Measurements from ENCODE around the gene SYMPK. TPM values are rescaled to one million over a fixed set of nuclear protein-coding genes. Genes with fewer than 3 reads are reported as not detected.

The SYMPK gene
- total and polyA plus RNA-seq, 9 donors: 24.8 to 61.9 (median 50.1) TPM

DNA sequence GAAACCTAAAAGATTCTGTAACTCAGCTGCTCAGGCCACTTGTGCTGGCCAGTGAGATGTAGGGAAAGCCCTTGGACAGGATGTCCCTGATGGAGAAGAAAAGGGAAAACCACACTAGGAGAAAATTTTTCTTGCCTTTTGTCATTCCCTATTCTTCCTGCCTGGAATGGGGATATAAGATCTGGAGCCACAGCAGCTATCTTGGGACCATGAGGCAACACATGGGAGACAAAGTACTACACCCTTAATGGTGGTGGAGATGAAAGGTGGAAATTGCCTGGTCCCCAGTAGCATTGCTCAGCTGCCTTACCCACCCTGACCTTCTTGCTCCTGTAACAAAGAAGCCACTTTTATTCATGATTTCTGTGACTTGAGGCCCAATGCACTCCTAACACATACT lies 57.2 kb downstream of the SYMPK start:
- H3K9me3 ChIP-seq: no peaks in the 10 kb centered on the region
- no peak overlapping the region for H3K27ac ChIP-seq
- peaks cover 2% of the 10 kb centered on the region for H3K4me1 ChIP-seq (ENCODE audit: insufficient read depth)
- no peak for TF ChIP-seq EP300 (IDR thresholded peaks at IDR 0.05)
- TF ChIP-seq POLR2A (IDR thresholded peaks at IDR 0.05): no peak
- TF ChIP-seq, protein P1, sequence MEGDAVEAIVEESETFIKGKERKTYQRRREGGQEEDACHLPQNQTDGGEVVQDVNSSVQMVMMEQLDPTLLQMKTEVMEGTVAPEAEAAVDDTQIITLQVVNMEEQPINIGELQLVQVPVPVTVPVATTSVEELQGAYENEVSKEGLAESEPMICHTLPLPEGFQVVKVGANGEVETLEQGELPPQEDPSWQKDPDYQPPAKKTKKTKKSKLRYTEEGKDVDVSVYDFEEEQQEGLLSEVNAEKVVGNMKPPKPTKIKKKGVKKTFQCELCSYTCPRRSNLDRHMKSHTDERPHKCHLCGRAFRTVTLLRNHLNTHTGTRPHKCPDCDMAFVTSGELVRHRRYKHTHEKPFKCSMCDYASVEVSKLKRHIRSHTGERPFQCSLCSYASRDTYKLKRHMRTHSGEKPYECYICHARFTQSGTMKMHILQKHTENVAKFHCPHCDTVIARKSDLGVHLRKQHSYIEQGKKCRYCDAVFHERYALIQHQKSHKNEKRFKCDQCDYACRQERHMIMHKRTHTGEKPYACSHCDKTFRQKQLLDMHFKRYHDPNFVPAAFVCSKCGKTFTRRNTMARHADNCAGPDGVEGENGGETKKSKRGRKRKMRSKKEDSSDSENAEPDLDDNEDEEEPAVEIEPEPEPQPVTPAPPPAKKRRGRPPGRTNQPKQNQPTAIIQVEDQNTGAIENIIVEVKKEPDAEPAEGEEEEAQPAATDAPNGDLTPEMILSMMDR (IDR thresholded peaks at IDR 0.05): no peak
- intact Hi-C loops (cut with DNase I): no loop called here
- H3K27me3 ChIP-seq: no peaks in the 10 kb centered on the region
- no peaks in the 10 kb centered on the region for H3K36me3 ChIP-seq
- no peak for DNase-seq
- no peak overlapping the region for H3K4me3 ChIP-seq

DNA sequence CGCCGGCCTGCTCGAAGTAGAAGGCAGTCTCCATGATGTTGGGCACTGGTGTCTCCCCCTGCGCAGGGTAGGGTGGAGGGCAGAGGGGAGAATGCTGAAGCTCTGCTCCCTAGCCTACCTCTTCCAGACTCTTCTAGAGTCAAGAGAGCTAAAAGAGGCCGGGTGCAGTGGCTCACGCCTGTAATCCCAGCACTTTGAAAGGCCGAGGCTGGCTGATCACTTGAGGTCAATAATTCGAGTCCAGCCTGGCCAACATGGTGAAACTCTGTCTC lies 58.1 kb downstream of the SYMPK start:
- no peak for DNase-seq
- H3K4me1 ChIP-seq (ENCODE audit: insufficient read depth): peaks cover 2% of the 10 kb centered on the region
- intact Hi-C loops (cut with DNase I): no loop called here
- no peak overlapping the region for H3K27ac ChIP-seq
- 81 to 82% (median 81%) methylated on average over 8 of the region's 8 CpGs for WGBS, 3 donors
- TF ChIP-seq POLR2A (IDR thresholded peaks at IDR 0.05) (no peak), EP300 (IDR thresholded peaks at IDR 0.05) (no peak)
- TF ChIP-seq, protein P1 (IDR thresholded peaks at IDR 0.05): no peak
- no peaks in the 10 kb centered on the region for H3K9me3 ChIP-seq
- H3K27me3 ChIP-seq: no peaks in the 10 kb centered on the region
- no peak overlapping the region for H3K4me3 ChIP-seq
- H3K36me3 ChIP-seq: no peaks in the 10 kb centered on the region

DNA sequence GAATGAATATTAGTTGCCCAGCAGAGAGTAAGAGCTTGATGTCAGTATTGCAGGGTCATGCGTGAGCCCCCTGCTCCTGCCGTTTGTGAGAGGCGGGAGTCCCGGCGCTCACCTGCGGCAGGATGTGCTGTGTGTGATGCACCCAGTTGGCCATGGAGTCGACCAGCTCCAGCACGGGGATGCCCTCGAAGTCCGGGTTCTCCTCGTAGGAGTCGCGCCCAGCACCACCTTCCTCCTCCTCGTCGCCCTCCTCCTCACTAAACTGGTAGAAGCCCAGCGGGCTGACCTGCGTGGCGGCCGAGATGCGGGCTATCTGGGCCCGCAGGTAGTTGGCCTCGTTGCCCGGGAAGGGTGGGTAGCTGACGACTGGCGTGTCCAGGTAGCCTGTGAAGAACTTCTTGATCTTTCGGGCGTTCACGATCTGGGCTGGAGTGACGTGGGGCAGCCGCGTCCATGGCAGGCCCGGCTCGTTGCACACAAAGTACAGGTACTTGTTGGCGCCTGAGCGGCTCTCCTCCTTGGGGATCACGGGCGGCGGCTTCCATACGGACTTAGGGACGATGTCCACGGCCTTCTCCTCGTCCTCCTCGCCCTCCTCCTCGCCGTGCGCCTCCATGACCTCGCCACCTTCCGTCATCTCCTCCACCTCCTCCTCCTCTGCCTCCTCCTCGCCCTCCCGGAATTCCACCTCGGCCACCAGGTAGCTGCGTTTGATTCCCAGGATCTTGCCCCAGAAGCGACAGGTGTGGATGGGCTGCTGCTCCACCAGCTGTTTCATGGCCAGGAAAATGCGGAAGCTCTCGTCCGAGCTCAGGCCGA lies 58.6 kb downstream of the SYMPK start:
- no peak for DNase-seq
- TF ChIP-seq, protein P1 (IDR thresholded peaks at IDR 0.05): no peak
- no peak for TF ChIP-seq EP300 (IDR thresholded peaks at IDR 0.05)
- TF ChIP-seq POLR2A (IDR thresholded peaks at IDR 0.05): no peak
- intact Hi-C loops (cut with DNase I): no loop called here
- no peaks in the 10 kb centered on the region for H3K36me3 ChIP-seq
- H3K27me3 ChIP-seq: no peaks in the 10 kb centered on the region
- no peak overlapping the region for H3K27ac ChIP-seq
- 84 to 88% (median 86%) methylated on average over 57 of the region's 57 CpGs for WGBS, 3 donors
- H3K4me1 ChIP-seq (ENCODE audit: insufficient read depth): no peaks in the 10 kb centered on the region
- no peak overlapping the region for H3K4me3 ChIP-seq
- no peaks in the 10 kb centered on the region for H3K9me3 ChIP-seq

DNA sequence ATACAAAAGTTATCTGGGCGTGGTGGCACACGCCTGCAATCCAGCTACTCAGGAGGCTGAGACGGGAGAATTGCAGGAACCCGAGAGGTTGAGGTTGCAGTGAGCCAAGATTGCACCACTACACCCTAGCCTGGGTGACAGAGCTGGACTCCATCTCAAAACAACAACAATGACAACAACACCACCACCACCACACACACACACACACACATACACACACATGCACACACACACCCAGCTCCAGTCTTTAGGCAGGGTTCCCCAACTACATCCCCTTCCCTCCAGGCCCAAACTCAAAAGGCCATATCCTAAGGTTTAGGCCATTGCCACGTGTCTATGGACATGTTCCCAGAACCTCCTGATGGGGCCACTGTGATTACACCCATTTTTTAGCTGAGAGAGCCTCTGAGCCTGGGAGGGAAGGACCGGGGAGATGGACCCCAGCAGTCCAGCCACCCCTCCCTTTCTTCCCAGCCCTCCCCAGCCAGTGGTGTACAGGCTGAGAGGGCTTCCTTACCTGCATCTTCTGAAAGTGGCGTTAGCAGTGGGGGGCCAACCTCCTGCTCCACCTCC lies 61.3 kb downstream of the SYMPK start:
- TF ChIP-seq POLR2A (IDR thresholded peaks at IDR 0.05) (no peak), EP300 (IDR thresholded peaks at IDR 0.05) (no peak)
- TF ChIP-seq, protein P1 (IDR thresholded peaks at IDR 0.05): no peak
- H3K36me3 ChIP-seq: no peaks in the 10 kb centered on the region
- H3K4me1 ChIP-seq (ENCODE audit: insufficient read depth): no peaks in the 10 kb centered on the region
- H3K27me3 ChIP-seq: no peaks in the 10 kb centered on the region
- DNase-seq: no peak
- no peaks in the 10 kb centered on the region for H3K9me3 ChIP-seq
- intact Hi-C loops (cut with DNase I): no loop called here
- H3K27ac ChIP-seq: no peak overlapping the region
- WGBS, 3 donors: 81 to 83% (median 82%) methylated on average over 7 of the region's 7 CpGs
- H3K4me3 ChIP-seq: no peak overlapping the region

All from ovary (tissue), 9 donors.